ENCODE measurements around the gene GTPBP6.

GTPBP6 gene

GRCh38 chrX:300334-300733, 18.3 kb downstream of the GTPBP6 start:
- Histone ChIP-seq H3K36me3 (ENCODE audit: insufficient read depth, low read length) (peaks cover 52% of the 10 kb centered on the region), H3K27ac (no peak overlapping the region), H3K4me3 (no peak overlapping the region), H3K9me3 (ENCODE audit: low read depth, low read length) (no peaks in the 10 kb centered on the region), H3K9ac (ENCODE audit: insufficient read length) (no peak overlapping the region)
- TF ChIP-seq POLR2AphosphoS5 (IDR thresholded peaks at IDR 0.05; ENCODE audit: borderline replicate concordance, low read depth, low read length): no peak
- TF ChIP-seq FOXP2 (optimal IDR thresholded peaks at IDR 0.05; ENCODE audit: control extremely low read depth, extremely low read length, insufficient read depth): no peak
- TF ChIP-seq EZH2 (IDR thresholded peaks at IDR 0.05): no peak
- DNase-seq (ENCODE audit: low read depth, low spot score): no peak

- TF ChIP-seq EZH2 (IDR thresholded peaks at IDR 0.05) (no peak), FOXP2 (optimal IDR thresholded peaks at IDR 0.05; ENCODE audit: control extremely low read depth, extremely low read length, insufficient read depth) (no peak), POLR2AphosphoS5 (IDR thresholded peaks at IDR 0.05; ENCODE audit: borderline replicate concordance, low read depth, low read length) (no peak)
- no peak for DNase-seq (ENCODE audit: low read depth, low spot score)
- no peak overlapping the region for H3K9ac ChIP-seq (ENCODE audit: insufficient read length)
- no peak overlapping the region for H3K4me3 ChIP-seq
- H3K9me3 ChIP-seq (ENCODE audit: low read depth, low read length): no peaks in the 10 kb centered on the region
- H3K36me3 ChIP-seq (ENCODE audit: insufficient read depth, low read length): peaks cover 58% of the 10 kb centered on the region
- no peak overlapping the region for H3K27ac ChIP-seq
Observed at GRCh38 chrX:298993-299392, 19.6 kb downstream of the GTPBP6 start.

- H3K9me3 ChIP-seq (ENCODE audit: low read depth, low read length): no peaks in the 10 kb centered on the region
- no peak overlapping the region for H3K27ac ChIP-seq
- no peak overlapping the region for H3K4me3 ChIP-seq
- peaks cover 63% of the 10 kb centered on the region for H3K36me3 ChIP-seq (ENCODE audit: insufficient read depth, low read length)
- TF ChIP-seq POLR2AphosphoS5 (IDR thresholded peaks at IDR 0.05; ENCODE audit: borderline replicate concordance, low read depth, low read length) (no peak), FOXP2 (optimal IDR thresholded peaks at IDR 0.05; ENCODE audit: control extremely low read depth, extremely low read length, insufficient read depth) (no peak), EZH2 (IDR thresholded peaks at IDR 0.05) (no peak)
- no peak overlapping the region for H3K9ac ChIP-seq (ENCODE audit: insufficient read length)
- no peak for DNase-seq (ENCODE audit: low read depth, low spot score)
Observed at GRCh38 chrX:295136-295535, 23.5 kb downstream of the GTPBP6 start.

GRCh38 chrX:292900-293897, 25.4 kb downstream of the GTPBP6 start:
- H3K27ac ChIP-seq: no peak overlapping the region
- H3K9me3 ChIP-seq (ENCODE audit: low read depth, low read length): no peaks in the 10 kb centered on the region
- H3K4me3 ChIP-seq: no peak overlapping the region
- peaks cover 67% of the 10 kb centered on the region for H3K36me3 ChIP-seq (ENCODE audit: insufficient read depth, low read length)
- DNase-seq (ENCODE audit: low read depth, low spot score): no peak
- H3K9ac ChIP-seq (ENCODE audit: insufficient read length): no peak overlapping the region
- TF ChIP-seq POLR2AphosphoS5 (IDR thresholded peaks at IDR 0.05; ENCODE audit: borderline replicate concordance, low read depth, low read length): no peak
- TF ChIP-seq FOXP2 (optimal IDR thresholded peaks at IDR 0.05; ENCODE audit: control extremely low read depth, extremely low read length, insufficient read depth): no peak
- TF ChIP-seq EZH2 (IDR thresholded peaks at IDR 0.05): no peak

GRCh38 chrX:291411-291901, 27.1 kb downstream of the GTPBP6 start:
- no peak overlapping the region for H3K9ac ChIP-seq (ENCODE audit: insufficient read length)
- TF ChIP-seq EZH2 (IDR thresholded peaks at IDR 0.05): no peak
- no peak for TF ChIP-seq POLR2AphosphoS5 (IDR thresholded peaks at IDR 0.05; ENCODE audit: borderline replicate concordance, low read depth, low read length)
- TF ChIP-seq FOXP2 (optimal IDR thresholded peaks at IDR 0.05; ENCODE audit: control extremely low read depth, extremely low read length, insufficient read depth): no peak
- no peak overlapping the region for H3K27ac ChIP-seq
- peaks cover 76% of the 10 kb centered on the region for H3K36me3 ChIP-seq (ENCODE audit: insufficient read depth, low read length)
- no peak overlapping the region for H3K4me3 ChIP-seq
- no peaks in the 10 kb centered on the region for H3K9me3 ChIP-seq (ENCODE audit: low read depth, low read length)
- DNase-seq (ENCODE audit: low read depth, low spot score): no peak

GRCh38 chrX:290476-291166, 28.0 kb downstream of the GTPBP6 start:
- TF ChIP-seq POLR2AphosphoS5 (IDR thresholded peaks at IDR 0.05; ENCODE audit: borderline replicate concordance, low read depth, low read length) (no peak), EZH2 (IDR thresholded peaks at IDR 0.05) (no peak), FOXP2 (optimal IDR thresholded peaks at IDR 0.05; ENCODE audit: control extremely low read depth, extremely low read length, insufficient read depth) (no peak)
- no peak overlapping the region for H3K27ac ChIP-seq
- peaks cover 79% of the 10 kb centered on the region for H3K36me3 ChIP-seq (ENCODE audit: insufficient read depth, low read length)
- H3K9me3 ChIP-seq (ENCODE audit: low read depth, low read length): no peaks in the 10 kb centered on the region
- no peak overlapping the region for H3K9ac ChIP-seq (ENCODE audit: insufficient read length)
- no peak for DNase-seq (ENCODE audit: low read depth, low spot score)
- no peak overlapping the region for H3K4me3 ChIP-seq

- no peaks in the 10 kb centered on the region for H3K9me3 ChIP-seq (ENCODE audit: low read depth, low read length)
- DNase-seq (ENCODE audit: low read depth, low spot score): no peak
- H3K36me3 ChIP-seq (ENCODE audit: insufficient read depth, low read length): peaks cover 84% of the 10 kb centered on the region
- no peak overlapping the region for H3K4me3 ChIP-seq
- TF ChIP-seq POLR2AphosphoS5 (IDR thresholded peaks at IDR 0.05; ENCODE audit: borderline replicate concordance, low read depth, low read length) (no peak), EZH2 (IDR thresholded peaks at IDR 0.05) (no peak), FOXP2 (optimal IDR thresholded peaks at IDR 0.05; ENCODE audit: control extremely low read depth, extremely low read length, insufficient read depth) (no peak)
- H3K27ac ChIP-seq: no peak overlapping the region
- no peak overlapping the region for H3K9ac ChIP-seq (ENCODE audit: insufficient read length)
Observed at GRCh38 chrX:288561-288991, 30.0 kb downstream of the GTPBP6 start.

GRCh38 chrX:287670-288069, 30.9 kb downstream of the GTPBP6 start:
- Histone ChIP-seq H3K9me3 (ENCODE audit: low read depth, low read length) (no peaks in the 10 kb centered on the region), H3K36me3 (ENCODE audit: insufficient read depth, low read length) (peaks cover 75% of the 10 kb centered on the region), H3K4me3 (no peak overlapping the region), H3K27ac (no peak overlapping the region), H3K9ac (ENCODE audit: insufficient read length) (no peak overlapping the region)
- TF ChIP-seq POLR2AphosphoS5 (IDR thresholded peaks at IDR 0.05; ENCODE audit: borderline replicate concordance, low read depth, low read length) (no peak), EZH2 (IDR thresholded peaks at IDR 0.05) (no peak), FOXP2 (optimal IDR thresholded peaks at IDR 0.05; ENCODE audit: control extremely low read depth, extremely low read length, insufficient read depth) (no peak)
- DNase-seq (ENCODE audit: low read depth, low spot score): no peak
